Measurements from ENCODE around the gene NPBWR2.

Gene NPBWR2

DNA sequence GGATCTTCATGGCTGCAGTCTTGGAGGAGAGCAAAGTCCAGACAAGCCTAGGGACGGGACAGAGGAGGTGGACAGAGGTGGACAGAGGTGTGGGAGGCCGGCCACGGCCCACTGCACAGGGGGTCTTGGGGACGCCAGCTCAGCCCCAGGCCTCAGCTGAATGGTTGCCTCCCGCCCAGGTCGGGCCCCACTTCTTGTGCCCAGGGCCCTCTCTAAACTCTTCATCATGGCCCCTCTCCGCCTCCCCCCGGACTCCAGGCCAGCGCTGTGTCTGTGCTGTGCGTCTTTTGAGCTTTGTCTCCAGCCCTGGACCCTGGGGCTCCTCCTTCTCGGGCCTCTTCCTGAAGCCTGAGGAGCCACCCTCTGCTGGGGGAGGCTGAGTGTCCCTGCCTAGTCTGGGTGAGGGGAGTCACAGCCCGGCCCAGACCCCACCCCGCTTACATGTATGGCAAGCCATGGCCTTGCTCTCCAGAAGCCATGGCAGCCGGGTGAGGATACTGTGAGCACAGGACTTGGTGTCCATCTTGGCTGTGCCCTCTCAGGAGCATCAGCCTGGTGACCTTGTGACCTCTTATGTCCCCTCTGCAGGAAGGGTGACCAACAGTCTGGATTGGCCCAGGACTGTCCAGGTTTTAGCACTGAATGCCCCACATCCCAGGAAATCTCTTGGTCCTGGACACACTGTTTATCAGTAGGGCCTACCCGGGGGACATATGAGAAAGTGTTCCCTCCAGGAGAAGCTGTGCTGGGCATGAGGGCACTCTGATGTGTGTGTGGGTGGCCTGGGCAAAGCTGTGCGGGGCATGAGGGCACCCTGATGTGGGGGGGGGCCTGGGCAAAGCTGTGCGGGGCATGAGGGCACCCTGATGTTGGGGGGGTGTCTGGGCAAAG is 9.4 kb upstream of the NPBWR2 start:
- no peak for DNase-seq

DNA sequence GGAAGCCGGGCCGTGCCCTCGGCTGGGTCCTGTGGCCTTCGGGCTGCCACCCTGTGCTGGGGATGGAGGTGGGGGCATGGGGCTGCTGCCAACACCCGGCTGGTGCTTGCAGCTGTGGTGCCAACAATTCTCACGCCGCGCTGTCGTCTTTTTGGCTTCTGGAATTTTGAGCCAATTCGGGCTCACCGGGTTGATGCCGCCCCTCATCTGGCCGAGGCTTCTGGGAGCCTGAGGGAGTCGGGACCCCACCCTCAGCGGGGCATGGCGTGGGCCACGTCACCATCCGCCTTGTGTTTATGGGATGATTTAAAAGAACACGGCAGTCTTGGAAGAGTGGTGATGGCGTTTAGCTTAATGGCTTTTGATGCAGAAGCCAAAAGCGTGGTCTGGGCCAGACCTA is 8.7 kb upstream of the NPBWR2 start:
- DNase-seq = no peak

DNA sequence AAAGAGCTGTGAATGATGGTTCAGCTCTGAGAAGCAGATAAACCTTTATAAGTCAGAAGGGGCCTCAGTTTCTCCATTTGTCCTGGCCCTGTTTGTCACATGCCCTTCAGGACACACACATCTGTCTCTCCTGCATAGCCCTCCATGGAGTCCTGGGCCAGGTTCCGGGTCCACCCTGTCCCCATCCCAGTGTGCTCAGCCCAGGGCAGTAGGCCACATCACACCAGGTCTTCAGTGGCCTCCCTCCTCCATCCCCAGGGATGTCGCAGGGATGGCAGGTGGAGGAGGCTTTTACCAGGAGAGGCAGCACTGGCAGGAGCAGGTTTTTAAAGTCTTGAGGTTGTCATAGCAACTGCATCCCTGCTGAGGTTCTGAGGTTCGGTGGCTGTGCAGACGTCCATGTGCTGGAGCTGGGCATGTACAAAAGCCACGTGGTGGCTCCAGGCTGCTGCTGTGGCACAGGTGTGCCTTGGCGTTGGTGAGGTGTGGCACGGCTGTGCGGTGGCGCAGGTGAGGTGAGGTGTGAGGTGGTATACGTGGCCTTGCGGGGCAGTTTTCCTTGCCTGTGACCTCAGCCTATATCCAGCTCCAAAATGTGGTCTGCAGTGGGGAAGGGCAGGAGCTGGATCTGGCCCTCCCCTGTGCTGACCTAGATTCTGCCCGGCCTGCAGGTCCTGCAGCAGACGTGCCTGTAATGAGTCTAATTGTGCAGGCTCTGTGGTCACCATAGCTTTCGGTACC is 8.0 kb upstream of the NPBWR2 start:
- DNase-seq = no peak

DNA sequence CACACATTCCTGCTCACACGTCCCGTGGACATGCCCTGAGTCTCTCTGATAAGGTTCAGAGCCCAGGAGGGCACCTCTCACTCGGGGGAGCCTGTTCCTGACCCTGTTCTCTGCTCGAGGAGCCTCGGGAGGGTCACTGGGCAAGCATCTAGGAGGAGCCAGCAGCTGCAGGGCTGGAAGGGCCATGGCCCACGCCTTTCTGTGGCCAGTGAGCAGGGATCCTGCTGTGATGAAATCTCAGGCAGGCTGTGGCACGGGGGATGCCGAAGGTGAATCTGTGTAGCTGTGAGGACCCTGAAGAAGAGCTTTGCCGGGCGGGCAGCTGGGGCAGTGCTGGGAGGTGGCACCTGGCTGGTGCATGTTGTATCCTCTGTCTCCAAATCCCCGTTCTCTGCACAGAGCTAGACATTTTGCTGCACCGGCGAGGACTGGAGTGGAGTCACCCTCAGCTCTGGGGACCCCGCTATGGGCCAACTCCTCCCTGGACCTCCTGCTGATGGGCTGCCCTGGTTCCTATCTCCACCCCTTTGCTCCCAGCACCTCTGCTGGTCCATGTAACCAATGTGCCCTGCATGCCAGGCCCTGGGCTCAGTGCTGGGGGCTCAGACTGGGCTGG is 7.1 kb upstream of the NPBWR2 start:
- DNase-seq = no peak

DNA sequence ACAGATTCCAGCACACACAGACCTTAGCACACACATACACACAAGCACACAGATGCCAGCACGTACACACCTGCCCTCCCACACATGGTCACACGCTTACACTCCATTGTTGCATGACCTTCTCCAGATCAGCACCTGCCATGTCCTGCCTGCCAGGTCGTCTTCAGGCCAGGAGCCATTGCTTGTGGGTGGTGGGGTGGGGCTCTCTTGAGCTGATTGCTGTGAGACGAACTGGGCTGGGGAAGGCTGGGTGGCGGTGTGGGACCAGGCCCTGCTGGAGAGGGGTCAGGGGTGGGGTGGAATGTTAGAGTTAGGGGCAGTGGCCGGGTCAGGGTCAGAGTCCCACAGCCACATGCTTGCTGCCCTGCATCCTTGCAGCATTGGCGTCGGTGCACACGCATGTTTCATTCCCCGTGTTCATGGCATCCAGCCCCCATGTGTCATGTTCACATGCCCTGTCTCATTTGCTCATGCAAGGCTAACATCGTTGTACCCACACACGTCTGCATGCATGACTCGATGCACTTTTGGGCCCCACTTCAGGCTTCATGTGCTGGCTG is 6.5 kb upstream of the NPBWR2 start:
- no peak for DNase-seq

DNA sequence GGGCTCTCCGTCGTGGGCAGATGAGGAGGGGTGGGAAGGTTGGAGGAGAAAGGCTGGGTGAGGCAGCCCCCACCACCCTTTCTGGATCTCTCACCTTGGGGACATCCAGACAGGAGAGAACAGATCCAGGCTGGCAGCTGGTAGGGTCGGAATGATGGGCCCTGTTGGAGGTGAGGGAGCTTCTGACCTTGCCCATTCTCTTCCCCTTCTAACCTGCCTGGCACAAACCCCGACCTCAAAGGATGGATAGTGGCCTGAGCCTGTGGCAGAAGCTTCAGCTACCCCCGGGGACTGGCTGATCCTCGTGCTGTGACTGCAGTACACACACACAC is 6.0 kb upstream of the NPBWR2 start:
- no peak for DNase-seq

DNA sequence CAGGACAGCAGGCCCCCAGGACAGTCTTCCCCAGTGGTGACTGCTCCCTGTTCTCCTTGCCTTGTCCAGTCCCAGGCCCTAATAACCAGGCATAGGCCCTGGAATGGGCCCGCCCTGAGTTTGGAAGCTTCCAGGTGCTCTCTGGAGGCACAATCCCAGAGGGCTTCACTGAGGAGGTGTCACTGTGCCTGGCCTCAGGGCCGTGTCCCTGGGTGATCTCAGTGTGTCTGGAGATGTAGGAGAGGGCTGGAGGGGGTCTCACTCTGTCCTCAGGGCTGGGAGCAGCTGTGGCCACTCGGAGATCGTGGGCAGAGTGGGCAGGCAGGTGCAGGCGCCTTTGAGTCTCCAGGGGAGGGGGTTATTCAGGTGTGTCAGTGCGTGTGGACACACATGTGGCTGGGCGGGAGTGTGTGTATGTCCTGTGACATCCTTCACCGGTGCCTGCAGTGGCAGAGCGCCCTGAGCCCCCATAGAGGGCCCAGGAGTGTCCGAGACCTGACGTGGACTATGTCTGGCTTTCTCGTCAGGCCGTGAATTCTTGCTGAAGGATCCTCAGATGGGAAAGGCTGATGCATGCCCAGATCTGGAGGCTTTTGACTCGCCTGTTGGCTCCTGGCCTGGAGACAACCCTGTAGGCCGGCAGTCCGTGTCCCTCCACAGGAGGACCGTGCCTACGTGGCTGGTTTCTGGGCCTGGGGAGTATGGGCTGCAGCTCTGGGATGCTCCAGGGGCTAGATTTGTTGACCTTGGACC is 5.5 kb upstream of the NPBWR2 start:
- DNase-seq = no peak

DNA sequence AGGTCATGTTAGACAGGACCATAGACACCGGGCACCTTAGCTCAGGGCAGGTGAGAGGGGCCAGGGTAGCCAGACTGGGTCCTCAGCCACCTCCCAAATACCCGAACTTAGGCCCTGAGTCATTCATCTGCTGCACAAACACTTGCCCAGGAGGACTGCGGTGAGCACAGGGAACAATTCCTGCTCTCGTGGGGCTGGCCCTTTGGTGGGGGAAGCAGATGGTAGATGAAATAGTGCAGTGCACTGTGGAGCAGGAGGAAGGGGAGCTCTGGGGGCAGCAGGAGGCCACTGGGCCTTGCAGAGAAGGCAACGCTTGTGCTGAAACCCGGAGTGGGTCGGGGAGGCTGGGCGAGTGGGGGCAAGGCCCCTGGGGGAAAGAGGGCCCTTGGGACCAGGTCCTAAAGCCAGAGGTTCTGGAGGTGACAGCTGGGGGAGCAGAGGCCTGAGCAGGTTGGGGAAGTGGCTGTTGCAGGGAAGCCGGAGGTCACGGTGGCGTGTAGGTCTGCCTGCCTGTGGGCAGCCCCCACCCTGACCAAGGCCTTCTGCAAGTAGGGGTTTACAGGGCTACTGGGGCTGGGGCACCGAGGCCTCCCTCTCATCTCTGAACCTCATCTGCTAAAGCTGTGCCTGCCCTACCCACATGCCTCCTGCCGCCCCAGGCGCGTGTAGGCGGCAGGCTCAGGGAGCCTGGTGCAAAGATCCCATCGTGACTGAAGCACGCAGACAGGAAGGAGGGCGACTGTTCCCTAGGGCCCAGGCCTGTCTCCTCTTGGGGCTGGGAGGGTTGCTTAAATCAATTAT is 4.7 kb upstream of the NPBWR2 start:
- DNase-seq = no peak

DNA sequence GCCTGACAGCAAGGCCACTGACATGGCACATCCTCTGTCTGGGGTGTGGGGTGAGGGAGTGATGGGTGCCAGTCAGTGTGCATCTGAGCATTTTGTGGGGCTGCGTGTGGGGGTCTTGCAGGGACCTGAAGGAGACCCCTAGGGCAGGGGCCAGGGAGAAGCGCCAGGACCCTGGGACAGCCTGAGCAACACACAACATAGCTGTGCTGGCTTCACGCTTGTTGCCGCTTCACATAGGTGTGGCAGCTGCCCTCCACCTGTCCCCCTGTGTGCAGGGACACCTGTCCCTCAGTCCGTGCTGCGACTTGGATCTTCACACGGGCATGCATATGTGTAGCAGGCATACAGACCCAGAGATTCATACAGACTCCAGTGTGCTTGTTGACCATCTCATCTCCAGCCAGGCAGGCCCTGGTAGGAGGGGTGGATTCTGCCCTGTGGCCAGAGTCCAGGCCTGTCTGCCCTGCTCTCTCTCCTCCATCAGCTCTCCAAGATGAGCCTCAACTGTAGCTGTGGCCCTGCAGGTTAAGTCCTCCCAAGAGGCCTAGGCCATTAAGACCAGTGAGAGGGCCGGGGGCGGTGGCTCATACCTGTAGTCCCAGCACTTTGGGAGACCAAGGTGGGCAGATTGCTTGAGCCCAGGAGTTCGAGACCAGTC is 3.2 kb upstream of the NPBWR2 start:
- no peak for DNase-seq

DNA sequence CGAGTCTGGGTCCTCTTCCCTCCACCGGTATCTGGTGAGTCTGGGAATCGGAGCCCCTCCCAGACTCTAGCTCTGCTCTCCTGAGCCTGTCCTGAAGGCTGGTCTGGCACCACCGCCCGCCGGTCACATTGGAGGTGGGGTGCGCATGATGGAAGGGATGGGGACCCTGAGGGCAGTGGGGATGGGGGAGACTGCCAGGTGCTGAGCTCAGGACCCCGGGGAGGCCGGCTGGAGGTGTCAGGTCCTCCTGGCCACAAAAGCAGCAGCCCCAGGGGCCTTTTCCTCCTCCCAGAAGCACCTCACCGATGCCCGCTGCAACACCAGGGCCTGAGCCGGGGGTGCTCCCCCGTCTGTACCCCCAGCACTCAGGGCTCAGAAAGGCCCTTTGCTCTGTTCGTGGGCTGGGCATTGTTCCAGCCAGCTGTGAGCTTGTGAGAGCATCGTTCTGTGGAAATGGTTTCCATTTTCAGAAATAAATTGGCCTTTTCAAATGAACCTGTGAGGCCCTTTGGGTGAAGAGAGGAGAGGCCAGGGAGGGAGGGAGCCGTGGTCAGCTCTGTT is 2.5 kb upstream of the NPBWR2 start:
- DNase-seq = no peak

DNA sequence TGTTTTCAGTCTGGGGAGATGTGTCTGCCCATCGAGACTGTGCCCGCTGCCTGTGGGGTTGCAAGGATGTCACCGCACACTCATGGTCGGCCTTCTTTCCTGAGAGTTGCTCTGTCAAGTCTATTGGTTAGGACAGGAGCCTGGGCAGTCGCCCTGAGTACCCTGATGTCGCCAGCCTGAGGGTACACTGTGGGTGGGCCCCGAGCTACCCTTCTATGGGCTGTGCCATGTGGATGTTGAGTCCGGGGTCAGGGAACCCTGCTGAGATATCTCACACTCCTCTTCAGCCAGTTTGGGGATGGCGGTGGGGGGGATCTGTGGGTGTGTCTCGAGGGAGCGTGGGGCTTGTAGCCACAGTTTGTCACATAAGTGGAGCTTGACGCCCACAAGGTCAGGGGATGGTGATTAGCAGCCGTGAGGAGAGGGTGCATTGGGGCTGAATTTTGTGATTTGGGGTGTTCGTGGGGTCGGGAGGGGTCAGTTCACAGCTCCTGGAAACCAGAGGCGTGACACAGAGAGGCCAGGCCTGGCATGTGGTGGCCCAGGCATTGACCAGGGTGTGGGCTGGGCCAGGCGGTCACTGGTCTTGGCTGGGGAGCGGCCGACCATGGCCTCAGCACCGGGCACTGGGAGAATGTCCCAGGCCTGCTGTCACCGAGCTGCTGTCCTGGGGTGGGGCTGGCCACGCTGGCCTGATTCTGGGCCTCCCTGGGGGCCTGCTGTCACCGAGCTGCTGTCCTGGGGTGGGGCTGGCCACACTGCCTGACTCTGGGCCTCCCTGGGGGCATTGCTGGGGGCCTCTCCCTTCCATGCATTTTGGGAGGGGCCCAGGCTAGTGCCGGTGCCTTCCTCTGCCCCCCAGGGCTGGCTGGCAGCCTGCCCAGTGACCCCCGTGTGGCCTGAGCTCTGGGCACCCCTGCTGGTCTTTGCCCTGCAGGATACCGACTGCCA is 1.6 kb upstream of the NPBWR2 start:
- no peak for DNase-seq

DNA sequence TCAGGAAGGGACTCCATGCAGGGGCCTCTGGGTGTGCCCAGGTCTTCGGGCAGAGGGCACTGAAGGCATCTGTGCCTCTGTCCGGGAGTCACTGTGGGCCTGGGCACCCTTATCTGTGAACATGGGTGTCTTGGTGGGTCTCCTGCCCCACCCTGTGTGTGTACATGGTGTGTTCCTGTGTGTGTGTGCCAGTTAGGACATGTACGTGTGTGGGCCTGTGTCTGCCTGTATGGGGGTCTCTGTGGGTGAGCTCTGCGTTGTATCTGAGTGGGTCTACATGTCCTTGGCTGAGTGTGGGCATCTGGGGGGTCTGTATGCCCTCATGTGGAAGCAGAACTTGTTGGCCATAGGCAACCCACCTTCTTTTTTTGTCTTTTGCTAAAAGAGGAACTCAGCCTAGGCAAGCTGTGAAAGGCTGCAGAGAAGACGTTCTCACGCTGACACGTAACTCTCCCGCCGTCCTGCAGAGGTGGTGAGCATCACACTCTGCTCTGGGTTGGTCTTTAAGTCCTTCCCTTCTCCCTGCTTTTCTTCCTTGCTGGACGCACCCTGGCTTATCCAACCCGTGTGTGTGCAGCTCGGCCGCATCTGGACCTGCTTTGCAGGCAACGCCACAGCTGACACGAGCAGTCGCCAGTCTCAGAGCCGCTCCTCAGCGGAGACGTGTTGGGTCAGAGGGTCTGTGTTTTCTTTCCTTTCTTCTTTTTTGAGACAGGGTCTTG is 532 bp upstream of the NPBWR2 start:
- DNase-seq = no peak

DNA sequence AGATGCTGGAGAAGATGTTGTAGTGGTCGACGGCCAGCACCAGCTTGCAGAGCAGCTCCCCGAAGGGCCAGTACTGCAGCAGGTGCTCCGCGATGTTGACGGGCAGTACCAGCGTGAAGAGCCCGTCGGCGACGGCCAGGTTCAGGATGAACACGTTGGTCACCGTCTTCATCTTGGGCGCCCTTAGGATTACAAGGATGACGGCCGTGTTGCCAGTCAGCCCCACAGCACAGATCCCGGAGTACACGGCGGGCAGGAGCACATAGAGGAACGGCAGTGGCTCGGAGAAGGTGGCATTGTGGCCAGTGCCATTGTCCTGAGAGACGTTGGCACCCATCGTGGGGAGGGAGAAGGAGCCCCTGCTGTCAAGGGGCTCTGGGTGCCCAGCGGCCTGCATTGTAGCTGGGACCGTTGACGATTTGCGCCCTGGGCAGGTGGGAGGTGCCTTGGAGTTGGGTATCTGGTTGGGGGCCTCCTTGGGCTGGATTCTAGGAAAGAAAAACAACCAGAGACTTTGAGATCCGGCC is 867 bp downstream of the NPBWR2 start:
- DNase-seq = no peak

DNA sequence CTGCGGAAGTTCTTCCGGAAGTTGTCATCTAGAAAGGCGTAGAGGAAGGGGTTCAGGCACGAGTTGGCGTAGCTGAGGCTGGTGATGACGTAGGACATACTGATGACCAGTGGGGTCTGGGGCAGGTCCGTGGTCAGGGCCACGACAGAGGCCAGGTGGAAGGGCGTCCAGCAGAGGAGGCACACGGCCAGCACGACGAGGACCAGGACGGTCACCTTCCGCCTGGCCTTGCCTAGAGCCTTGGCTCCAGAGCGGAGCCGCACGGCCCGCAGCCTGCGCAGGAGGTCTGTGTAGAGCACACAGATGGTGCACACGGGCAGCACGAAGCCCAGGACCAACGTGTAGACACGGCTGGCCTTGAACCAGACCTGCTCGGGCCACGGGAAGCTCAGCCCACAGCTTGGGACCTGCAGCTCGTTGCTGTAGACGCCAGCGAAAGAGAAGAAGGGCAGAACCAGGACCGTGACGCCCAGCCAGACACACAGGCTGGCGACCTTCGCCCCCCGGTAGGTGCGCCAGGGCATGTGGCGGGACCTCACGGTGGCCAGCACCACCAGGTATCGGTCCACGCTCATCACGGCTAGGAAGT is 1.4 kb downstream of the NPBWR2 start:
- DNase-seq = no peak

DNA sequence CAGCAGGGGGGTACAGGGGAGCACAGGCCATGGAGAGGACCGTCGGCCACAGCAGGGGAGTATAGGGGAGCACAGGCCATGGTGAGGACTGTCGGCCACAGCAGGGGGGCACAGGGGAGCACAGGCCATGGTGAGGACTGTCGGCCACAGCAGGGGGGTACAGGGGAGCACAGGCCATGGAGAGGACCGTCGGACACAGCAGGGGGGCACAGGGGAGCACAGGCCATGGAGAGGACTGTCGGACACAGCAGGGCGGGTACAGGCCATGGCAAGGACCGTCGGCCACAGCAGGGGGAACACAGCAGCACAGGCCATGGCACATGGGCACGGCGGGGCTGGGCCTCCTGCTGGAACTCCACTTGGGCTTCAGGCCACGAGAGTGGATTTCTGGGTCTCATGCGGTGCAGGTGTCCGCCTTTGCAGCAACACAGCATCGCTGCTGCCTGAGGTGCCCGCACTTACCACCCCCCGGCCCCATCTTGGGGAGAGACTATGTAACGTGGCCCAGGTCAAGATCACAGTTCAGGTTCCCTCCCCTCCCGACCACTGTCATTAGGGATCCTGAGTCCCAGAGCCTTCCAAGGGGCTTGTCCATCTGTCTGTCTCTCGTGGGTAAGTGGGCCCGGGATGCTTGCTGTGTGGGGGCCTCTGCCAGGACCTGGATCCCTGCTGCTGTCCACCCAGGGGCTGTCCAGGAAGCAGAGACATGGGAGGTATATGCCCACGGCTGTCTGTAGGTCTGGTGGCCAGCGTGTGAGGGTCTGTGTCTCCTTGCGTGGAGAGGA is 2.5 kb downstream of the NPBWR2 start:
- no peak for DNase-seq

DNA sequence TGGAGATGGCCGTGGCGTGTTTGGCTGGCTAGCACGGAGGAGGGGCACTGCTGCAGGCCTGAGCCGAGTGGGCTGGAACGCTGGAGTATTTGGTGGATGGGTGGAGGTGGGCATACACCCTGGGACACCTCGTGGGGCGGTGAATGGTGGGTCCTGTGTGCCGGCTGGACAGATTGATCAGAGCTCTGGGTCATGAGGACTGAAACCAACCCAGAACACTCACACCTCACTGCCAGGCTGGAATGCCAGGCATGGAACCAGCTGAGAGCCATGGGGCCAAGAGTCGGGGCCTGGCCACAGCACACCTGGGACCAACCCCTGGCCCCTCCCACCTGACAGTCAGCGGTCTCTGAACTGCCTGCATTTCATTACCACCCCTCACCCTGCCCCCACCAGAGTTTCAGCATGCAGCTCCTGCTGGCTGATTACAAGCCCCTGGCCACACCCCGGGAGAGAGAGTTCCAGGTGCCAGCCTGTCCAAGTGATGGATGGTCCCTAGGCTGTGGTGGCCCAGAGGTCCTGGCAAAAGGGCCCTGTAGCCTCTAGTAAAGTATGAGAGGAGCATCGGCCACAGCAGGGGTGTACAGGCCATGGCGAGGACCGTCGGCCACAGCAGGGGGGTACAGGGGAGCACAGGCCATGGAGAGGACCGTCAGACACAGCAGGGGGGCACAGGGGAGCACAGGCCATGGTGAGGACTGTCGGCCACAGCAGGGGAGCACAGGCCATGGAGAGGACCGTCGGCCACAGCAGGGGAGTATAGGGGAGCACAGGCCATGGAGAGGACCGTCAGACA is 3.3 kb downstream of the NPBWR2 start:
- DNase-seq = no peak
